Measurements from ENCODE around the gene CTAGE6.
"Not testable (repeated sequence)": the region's sequence is repeated elsewhere in the genome, so short reads cannot be mapped to it uniquely, and the experiment has no call there.

- not testable (repeated sequence) for TF ChIP-seq CTCF, POLR2A (IDR thresholded peaks at IDR 0.05)
These were observed 45.1 kb downstream of the CTAGE6 start for GRCh38 chr7:143712381-143712780.

Data from uterus (tissue), 2 donors.